ENCODE data around the gene ZNF592. TPM values are rescaled to one million over a fixed set of nuclear protein-coding genes. Genes with fewer than 3 reads are reported as not detected.
"Not testable (repeated sequence)": the region's sequence is repeated elsewhere in the genome, so short reads cannot be mapped to it uniquely, and the experiment has no call there.

ZNF592 gene
- total and polyA plus RNA-seq, 2 of the 13 experiments (the other 11 are each of a cell fraction or from before 2014, with no cell fraction given), result 8.2 to 9.8 TPM

- FAIRE-seq; CTCF ChIA-PET (ENCODE audit: low intra/inter-chr PET ratio, low total read pairs); H3K36me3 ChIP-seq (replicated peaks in 1 of 2; ENCODE audit: control insufficient read depth in 1 of 2, insufficient read depth in 2 of 2, low read length in 2 of 2); H2AFZ ChIP-seq (ENCODE audit: low read length); BruUV-seq (replicated peaks); H3K9me3 ChIP-seq (ENCODE audit: low read length); H3K9ac ChIP-seq (ENCODE audit: insufficient read depth, low read depth, low read length); in situ Hi-C loops (cut with HindIII; ENCODE audit: extremely low pct_ligation_motif_present, low pct_unique_long_range_greater_than_20kb); ATAC-seq; H3K27me3 ChIP-seq (ENCODE audit: control insufficient read depth in 1 of 2, insufficient read depth in 2 of 2, low read length in 2 of 2); TF ChIP-seq EP300 (CRISPR knock-in tag; IDR thresholded peaks at IDR 0.05; ENCODE audit: borderline replicate concordance): not testable (repeated sequence)
- H3K4me3 ChIP-seq (replicated peaks in 1 of 3; ENCODE audit: insufficient read depth in 1 of 3, low read depth in 2 of 3, low read length in 3 of 3), result peak overlapping the region in 2 of 3 experiments; percentile 20 to 44; a peak in 2 of 6 replicates
- H3K4me2 ChIP-seq (ENCODE audit: low read depth, low read length), result peak overlapping the region; percentile 80
- TF ChIP-seq NR2F6 (IDR thresholded peaks at IDR 0.05) (peak; percentile 21), NR2F6 (CRISPR knock-in tag; IDR thresholded peaks at IDR 0.05) (peak; percentile 40; the same call in 1 of the 2 replicates), ZNF121 (CRISPR knock-in tag; IDR thresholded peaks at IDR 0.05) (peak; percentile 96), SP5 (CRISPR knock-in tag; IDR thresholded peaks at IDR 0.05; ENCODE audit: borderline replicate concordance, low read depth) (peak; percentile 49; the same call in 1 of the 2 replicates), HDAC1 (CRISPR knock-in tag; IDR thresholded peaks at IDR 0.05) (0 out of 2 replicates have a peak, but pooled peaks have one; percentile 22), EP300 (IDR thresholded peaks at IDR 0.05; ENCODE audit: low read depth in 2 of 2, low read length in 2 of 2) (peak in 1 of 2 experiments; percentile 11; a peak in 1 of 4 replicates), KLF16 (CRISPR knock-in tag; IDR thresholded peaks at IDR 0.05) (0 out of 4 replicates have a peak, but pooled peaks of 1 of the 2 experiments have one; percentile 7), FOXP1 (IDR thresholded peaks at IDR 0.05) (peak; percentile 68; the same call in 1 of the 2 replicates), FOXP1 (CRISPR knock-in tag; IDR thresholded peaks at IDR 0.05) (peak; percentile 81), FOXP4 (CRISPR knock-in tag; IDR thresholded peaks at IDR 0.05) (peak; percentile 75), RARA (CRISPR knock-in tag; IDR thresholded peaks at IDR 0.05) (peak; percentile 72), ZMYM2 (CRISPR knock-in tag; IDR thresholded peaks at IDR 0.05) (0 out of 2 replicates have a peak, but pooled peaks have one; percentile 38), HNF4A (CRISPR knock-in tag; IDR thresholded peaks at IDR 0.05) (peak; percentile 36; the same call in 1 of the 2 replicates), ZMYM3 (CRISPR knock-in tag; IDR thresholded peaks at IDR 0.05) (0 out of 2 replicates have a peak, but pooled peaks have one; percentile 13)
- peaks cover 79% of the 10 kb centered on the region for H3K79me2 ChIP-seq (ENCODE audit: insufficient read depth, low read length)
- peak overlapping the region; percentile 54 for H3K27ac ChIP-seq (ENCODE audit: extremely low read length, insufficient read depth, low read length)
- 45% methylated on average over 6 of the region's 6 CpGs for WGBS (ENCODE audit: low lambda C conversion rate)
- H4K20me1 ChIP-seq (ENCODE audit: insufficient read depth, low read length), result peaks cover 24% of the 10 kb centered on the region
- intact Hi-C loops (cut with micrococcal nuclease; ENCODE audit: unreplicated experiment), result loop anchor here (1.0 to 10.0 kb wide), 2 partner anchors 63 to 93 kb away; partner anchors contain the start of genes ALPK3 and NMB
- peak; percentile 15 for DNase-seq (ENCODE audit: low spot score)
- POLR2A ChIA-PET, result interaction anchor here (0.9 to 1.6 kb wide), 4 partner anchors 10 to 100 kb away, joined by 3 to 10 read pairs (median 4); partner anchors contain the start of gene SEC11A
- H3K4me1 ChIP-seq (ENCODE audit: insufficient read depth, low read length), result peaks cover 76% of the 10 kb centered on the region
These were observed 3.3 kb downstream of the ZNF592 start for GRCh38 chr15:84751721-84752120.
